Renal pelvis (tissue), 12 donors: ENCODE results near the gene SPATC1L. TPM values are rescaled to one million over a fixed set of nuclear protein-coding genes. Genes with fewer than 3 reads are reported as not detected.
"Not testable (repeated sequence)": the region's sequence is repeated elsewhere in the genome, so short reads cannot be mapped to it uniquely, and the experiment has no call there.

Source experiments
- DNase-seq: peaks from one replicate; pipeline ENCODE4 v3.0.0-alpha.2; 2013
- long read RNA-seq, 16 experiments: transcript quantifications; one replicate each; lab custom pipeline, GENCODE V29; 2026
- polyA plus RNA-seq, 3 donors: library from polyadenylated mRNA; unstranded; fragments of 120-200 nt; gene quantifications; one replicate each; pipeline ENCODE4 v1.2.1, GENCODE V29; 2013; ENCODE audit not compliant: insufficient read length in 3 of 3

The SPATC1L gene
- 10 to 100 TPM; 12.3 to 18.0 (median 18.0) TPM for polyA plus RNA-seq
- long read RNA-seq, donor 1, transcript SPATC1L-202 (4 exons, 1,182 nt) = major isoform, 5 of 5 reads
- long read RNA-seq, donor 1, partial matches to known transcripts = 0 of 5 reads
- long read RNA-seq, donor 1, other reads (novel, unspliced or antisense) = 0 of 5 reads
- long read RNA-seq, donor 2, transcript SPATC1L-202 (4 exons, 1,182 nt) = major isoform, 8 of 8 reads
- long read RNA-seq, donor 2, partial matches to known transcripts = 0 of 8 reads
- long read RNA-seq, donor 2, other reads (novel, unspliced or antisense) = 0 of 8 reads
- long read RNA-seq, donor 3, transcript SPATC1L-202 (4 exons, 1,182 nt) = major isoform, 11 of 11 reads
- long read RNA-seq, donor 3, partial matches to known transcripts = 0 of 11 reads
- long read RNA-seq, donor 3, other reads (novel, unspliced or antisense) = 0 of 11 reads
- long read RNA-seq, donor 4, transcript SPATC1L-202 (4 exons, 1,182 nt) = major isoform, 16 of 16 reads
- long read RNA-seq, donor 4, partial matches to known transcripts = 0 of 16 reads
- long read RNA-seq, donor 4, other reads (novel, unspliced or antisense) = 0 of 16 reads
- long read RNA-seq, donor 5, transcript SPATC1L-202 (4 exons, 1,182 nt) = major isoform, 10 of 10 reads
- long read RNA-seq, donor 5, partial matches to known transcripts = 0 of 10 reads
- long read RNA-seq, donor 5, other reads (novel, unspliced or antisense) = 0 of 10 reads
- long read RNA-seq, donor 6, transcript SPATC1L-202 (4 exons, 1,182 nt) = major isoform, 9 of 9 reads
- long read RNA-seq, donor 6, partial matches to known transcripts = 0 of 9 reads
- long read RNA-seq, donor 6, other reads (novel, unspliced or antisense) = 0 of 9 reads
- long read RNA-seq, donor 7, transcript SPATC1L-202 (4 exons, 1,182 nt) = major isoform, 16 of 16 reads
- long read RNA-seq, donor 7, partial matches to known transcripts = 0 of 16 reads
- long read RNA-seq, donor 7, other reads (novel, unspliced or antisense) = 0 of 16 reads
- long read RNA-seq, donor 8, transcript SPATC1L-202 (4 exons, 1,182 nt) = major isoform, 9 of 9 reads
- long read RNA-seq, donor 8, partial matches to known transcripts = 0 of 9 reads
- long read RNA-seq, donor 8, other reads (novel, unspliced or antisense) = 0 of 9 reads
- long read RNA-seq, donor 9, transcript SPATC1L-202 (4 exons, 1,182 nt) = major isoform, 17 of 17 reads
- long read RNA-seq, donor 9, partial matches to known transcripts = 0 of 17 reads
- long read RNA-seq, donor 9, other reads (novel, unspliced or antisense) = 0 of 17 reads
- long read RNA-seq, donor 10, transcript SPATC1L-202 (4 exons, 1,182 nt) = major isoform, 7 of 7 reads
- long read RNA-seq, donor 10, partial matches to known transcripts = 0 of 7 reads
- long read RNA-seq, donor 10, other reads (novel, unspliced or antisense) = 0 of 7 reads
- long read RNA-seq, donor 11, transcript SPATC1L-202 (4 exons, 1,182 nt) = major isoform, 5 of 5 reads
- long read RNA-seq, donor 11, partial matches to known transcripts = 0 of 5 reads
- long read RNA-seq, donor 11, other reads (novel, unspliced or antisense) = 0 of 5 reads
- long read RNA-seq, donor 12, transcript SPATC1L-202 (4 exons, 1,182 nt) = major isoform, 11 of 11 reads
- long read RNA-seq, donor 12, partial matches to known transcripts = 0 of 11 reads
- long read RNA-seq, donor 12, other reads (novel, unspliced or antisense) = 0 of 11 reads
- long read RNA-seq, donor 13, transcript SPATC1L-202 (4 exons, 1,182 nt) = major isoform, 8 of 8 reads
- long read RNA-seq, donor 13, partial matches to known transcripts = 0 of 8 reads
- long read RNA-seq, donor 13, other reads (novel, unspliced or antisense) = 0 of 8 reads
- long read RNA-seq, donor 14, transcript SPATC1L-202 (4 exons, 1,182 nt) = major isoform, 13 of 13 reads
- long read RNA-seq, donor 14, partial matches to known transcripts = 0 of 13 reads
- long read RNA-seq, donor 14, other reads (novel, unspliced or antisense) = 0 of 13 reads
- long read RNA-seq, donor 15, transcript SPATC1L-202 (4 exons, 1,182 nt) = major isoform, 14 of 14 reads
- long read RNA-seq, donor 15, partial matches to known transcripts = 0 of 14 reads
- long read RNA-seq, donor 15, other reads (novel, unspliced or antisense) = 0 of 14 reads
- long read RNA-seq, donor 16, transcript SPATC1L-202 (4 exons, 1,182 nt) = major isoform, 11 of 11 reads
- long read RNA-seq, donor 16, partial matches to known transcripts = 0 of 11 reads
- long read RNA-seq, donor 16, other reads (novel, unspliced or antisense) = 0 of 11 reads

DNA sequence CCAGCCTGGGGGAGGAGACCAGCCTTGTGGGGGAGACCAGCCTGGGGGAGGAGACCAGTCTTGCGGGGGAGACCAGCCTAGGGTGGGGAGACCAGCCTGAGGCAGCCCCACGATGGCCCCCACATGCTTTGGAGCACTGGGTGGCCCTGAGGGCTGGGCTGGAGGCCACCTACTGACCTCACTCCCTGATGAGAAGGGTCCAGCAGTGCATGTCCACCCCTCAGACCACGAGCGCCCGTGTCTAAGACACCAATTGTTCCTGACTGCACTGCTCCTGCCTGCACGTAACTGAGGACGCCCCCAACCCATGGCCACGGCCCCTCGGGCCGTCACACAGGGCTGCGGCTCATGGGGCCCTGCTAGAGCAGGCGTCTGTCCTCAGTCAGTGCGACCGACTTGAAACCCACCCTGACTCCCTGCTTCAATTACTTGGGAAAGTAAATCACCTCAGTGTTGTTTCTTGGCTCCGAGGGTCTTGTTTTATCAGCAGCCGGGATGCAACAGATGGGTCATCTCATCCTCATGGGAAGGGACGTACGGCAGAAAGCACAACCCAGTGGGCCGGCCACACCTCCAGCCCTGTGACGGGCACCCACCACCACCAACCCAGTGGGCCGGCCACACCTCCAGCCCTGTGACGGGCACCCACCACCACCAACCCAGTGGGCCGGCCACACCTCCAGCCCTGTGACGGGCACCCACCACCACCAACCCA lies at the start of gene SPATC1L:
Gene SPATC1L (minus strand): TSS at position 550 of the 715 bp plus-strand sequence. CDS start 1,643 bp downstream, outside the sequence.
- DNase-seq = peak; percentile 91

DNA sequence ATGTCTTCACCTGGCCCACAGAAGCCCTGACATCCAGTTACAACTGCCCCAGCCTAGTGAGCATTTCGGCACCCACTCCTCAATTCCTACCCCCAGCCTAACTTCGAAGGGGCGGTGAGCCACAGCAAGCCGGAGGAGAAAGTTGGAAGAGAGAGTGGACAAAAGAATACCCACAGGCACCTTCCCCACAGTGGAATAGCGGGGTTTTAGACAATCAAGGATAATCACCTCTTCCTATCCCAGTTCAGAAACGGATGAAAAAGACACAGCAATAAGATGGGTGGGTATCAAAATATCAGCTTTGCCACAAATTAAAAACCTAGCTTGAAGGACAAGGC lies 45.6 kb upstream of the SPATC1L start:
- DNase-seq = no peak

DNA sequence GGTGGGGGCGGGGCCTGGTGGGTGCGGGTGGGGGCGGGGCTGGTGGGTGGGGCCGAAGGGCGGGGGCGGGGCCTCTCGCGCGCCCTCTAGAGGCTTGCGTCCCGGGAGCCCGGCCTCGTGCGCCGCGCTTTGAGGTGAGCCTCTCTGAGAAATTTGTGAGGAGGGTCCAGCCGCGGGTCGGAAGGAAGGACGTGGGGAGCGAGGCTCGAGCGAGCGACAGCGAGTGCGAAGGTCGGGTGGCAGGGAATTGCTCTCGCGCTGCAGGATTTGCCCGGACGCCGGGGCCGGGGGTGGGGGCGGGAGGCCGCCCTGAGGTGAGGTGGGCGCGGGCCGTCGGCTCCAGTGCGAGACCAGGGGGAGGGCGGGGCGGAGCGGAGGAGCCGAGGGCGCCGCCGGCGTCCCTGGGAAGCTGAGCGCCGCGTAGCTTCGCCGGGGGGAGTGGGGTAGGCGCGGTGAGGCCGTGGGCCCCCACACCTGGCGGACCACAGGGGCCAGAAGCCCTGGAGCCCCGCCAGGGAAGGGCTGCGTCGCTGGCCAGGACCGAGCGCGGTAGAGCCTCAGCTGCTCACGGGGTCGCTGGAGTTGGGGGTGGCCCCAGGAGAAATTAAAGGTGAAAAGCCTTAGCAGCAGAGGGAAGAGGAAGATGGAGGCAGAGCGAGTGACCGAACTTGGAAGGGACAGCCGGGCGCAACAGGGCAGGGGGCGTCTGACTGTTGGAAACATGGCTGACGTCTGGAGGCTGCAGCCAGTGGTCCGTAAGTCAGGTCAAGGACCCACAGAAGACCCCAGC lies 45.1 kb upstream of the SPATC1L start:
- DNase-seq = peak; percentile 27

DNA sequence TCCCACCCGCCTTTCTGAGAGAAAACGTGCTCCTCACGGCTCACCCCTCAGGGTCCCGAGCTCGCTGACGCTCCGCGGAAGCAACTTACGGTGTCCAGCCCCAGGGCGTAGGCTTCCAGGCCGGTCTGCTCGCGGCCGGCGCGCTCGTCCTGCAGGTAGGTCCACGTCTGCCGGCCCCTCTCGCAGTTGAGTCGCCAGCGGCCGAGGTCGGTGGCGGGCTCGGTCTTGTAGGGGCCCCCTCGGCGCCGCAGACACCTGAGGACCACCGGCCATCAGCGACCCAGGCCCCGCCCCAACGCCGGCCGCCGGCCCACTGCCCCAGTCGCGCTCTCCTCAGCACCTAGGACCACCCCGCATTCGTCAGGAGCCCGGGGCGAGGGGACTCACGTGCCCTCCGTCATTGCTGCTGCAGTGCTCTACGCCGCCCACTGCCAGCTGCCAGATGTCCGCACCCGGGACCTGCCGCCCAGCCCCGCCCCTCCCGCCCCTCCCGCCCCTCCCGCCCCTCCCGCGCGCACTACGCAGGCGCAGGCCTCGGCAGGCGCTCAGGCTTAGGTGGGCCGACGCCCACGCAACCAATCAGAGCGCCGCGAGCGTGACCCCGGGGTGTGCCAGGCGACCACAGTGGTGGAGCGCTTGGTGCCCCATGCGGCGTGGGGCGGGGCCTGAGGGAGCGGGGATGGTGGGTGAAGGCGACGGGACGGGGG lies 44.2 kb upstream of the SPATC1L start, which contains the start of gene LSS:
Gene LSS (minus strand): TSS at position 430 of the 707 bp plus-strand sequence. CDS start 29 bp downstream, at position 401.
- peak; percentile 97 for DNase-seq

DNA sequence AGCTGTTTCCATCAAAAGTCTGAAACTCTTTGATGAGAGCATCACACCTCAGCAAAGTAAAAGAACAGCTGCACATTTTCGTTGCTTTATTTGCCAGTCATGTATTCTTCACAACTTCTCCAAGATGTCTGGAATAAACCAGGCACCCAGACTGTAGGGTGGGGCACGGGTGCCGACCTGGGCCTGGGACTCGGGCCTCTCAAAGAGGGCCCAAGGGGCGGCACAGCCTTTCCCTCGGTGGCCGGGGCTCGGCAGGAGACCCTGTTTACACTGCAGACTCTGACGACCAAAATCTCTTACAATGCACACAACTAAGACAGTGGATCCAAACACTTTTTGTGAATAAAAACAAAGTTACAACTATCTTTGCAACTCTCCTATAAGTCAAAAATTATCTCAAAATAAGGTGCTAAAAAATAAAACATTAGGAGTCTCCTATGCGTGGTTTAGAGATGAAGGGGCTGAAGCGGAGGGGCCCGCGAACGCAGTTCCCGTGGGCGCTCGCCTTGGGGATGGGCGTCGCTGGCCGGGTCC lies 43.6 kb upstream of the SPATC1L start:
- no peak for DNase-seq

DNA sequence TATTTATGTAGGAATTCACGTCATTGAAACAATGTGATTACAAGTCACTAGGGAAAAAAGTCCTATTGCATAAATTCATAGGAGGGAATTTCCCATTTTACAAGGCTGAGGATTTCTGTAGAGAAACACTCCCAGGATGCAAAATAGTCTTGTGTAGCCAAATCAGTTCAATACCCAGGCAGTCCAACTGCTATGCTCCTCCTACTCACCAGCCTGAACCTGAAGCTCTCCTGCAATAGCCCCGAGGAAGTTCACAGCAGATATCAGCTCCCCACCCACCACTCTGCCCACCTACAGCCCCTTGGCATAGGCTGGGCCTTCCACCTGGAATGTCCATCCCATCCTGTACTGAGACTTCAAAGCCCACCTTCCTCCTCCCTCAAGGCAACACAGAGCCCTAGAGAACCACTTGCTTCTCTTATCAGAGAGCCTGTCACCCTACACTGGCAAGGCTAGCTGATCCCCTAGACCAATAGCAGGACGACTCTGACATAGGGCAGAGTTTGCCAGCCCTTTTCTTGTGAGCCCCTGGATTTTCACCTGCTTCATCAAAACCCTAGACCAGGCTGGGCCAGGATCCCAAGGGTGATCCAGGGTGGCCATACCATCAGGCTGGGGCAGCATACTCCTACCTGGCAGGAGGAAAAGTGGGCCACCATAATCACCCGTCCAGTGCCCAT lies 42.8 kb upstream of the SPATC1L start:
- no peak for DNase-seq

DNA sequence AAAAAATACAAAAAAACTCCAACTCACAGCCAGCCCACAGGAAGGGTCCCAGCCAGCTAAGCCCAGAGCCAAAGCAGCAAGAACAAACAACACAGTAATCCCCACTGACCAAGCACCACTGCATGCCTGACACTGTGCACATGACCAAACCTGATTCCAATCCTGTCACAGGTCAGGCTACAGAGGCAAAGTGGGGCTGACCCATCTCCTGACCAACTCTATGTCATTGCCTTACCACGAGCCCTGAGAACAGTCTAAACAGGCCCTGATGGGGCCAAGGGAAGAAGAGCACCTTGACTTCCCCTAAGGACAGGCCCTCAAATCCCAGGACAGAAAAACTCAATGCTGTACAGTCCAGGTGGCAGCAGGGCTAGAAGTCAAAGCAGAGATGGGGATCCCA lies 41.9 kb upstream of the SPATC1L start:
- no peak for DNase-seq

DNA sequence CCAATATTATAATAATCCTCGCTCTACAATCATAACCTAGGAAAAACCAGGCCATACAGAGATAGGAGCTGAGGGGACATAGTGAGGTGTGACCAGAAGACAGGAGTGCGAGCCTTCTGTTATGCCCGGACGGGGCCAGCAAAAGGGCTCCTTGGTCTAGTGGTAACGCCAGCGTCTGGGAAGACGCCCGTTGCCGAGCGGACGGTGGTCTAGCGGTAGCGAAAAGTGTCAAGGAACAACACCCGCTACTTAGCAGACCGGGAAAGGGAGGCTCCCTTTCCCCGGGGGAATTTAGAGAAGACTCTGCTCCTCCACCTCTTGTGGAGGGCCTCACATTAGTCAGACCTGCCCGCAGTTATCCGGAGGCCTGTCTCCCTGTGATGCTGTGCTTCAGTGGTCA lies 39.4 kb upstream of the SPATC1L start:
- not testable (repeated sequence) for DNase-seq

DNA sequence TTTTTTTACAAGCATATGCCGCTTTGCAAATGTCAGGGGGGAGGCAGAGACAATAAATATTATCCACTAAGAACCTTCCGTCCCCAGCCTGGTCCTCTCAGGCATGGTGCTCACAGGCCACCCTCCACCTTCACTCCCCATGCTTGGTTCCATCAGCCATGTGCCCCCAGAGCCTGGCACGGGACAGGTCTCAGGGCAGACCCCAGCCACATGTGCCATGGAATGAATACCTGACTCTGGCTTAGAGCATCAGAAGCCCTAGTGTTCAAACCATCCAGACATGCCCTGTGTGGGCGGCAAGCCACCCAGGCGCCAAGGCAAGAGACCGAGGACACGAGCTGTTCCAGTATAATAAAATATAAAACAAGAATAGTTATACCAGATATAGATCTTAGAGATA lies 39.0 kb upstream of the SPATC1L start:
- DNase-seq = no peak

DNA sequence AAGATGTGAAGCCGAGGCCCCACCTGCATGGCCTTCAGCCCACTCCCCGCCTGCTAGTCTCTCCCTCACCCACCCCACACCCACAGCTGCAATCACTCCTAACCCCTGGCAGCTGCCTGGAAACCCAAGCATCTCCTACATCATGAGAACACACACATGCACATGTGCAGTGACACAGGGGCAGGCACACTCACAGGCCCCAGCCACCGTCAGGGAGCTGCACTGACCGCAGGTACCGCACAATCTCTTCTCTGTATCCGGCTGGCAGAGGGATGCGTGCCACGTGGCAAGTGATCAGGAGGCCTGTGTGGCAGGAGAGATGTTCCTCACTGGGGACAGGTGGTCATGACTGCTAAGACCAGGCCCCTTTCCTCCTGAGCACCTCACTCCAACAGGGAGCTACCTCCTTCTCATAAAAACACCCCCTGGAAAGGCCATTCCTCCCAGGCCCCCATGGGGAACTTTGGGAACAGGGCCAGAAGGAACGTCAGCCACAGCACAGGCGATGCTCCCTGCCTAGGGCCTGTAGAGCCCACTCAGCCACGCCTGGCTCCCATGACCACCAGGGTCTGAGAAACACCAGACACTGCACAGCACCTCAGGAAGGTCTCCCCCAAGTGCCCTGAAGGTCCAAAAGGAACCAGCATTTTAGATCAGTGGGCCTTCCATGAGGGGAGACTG lies 38.3 kb upstream of the SPATC1L start:
- DNase-seq = no peak

DNA sequence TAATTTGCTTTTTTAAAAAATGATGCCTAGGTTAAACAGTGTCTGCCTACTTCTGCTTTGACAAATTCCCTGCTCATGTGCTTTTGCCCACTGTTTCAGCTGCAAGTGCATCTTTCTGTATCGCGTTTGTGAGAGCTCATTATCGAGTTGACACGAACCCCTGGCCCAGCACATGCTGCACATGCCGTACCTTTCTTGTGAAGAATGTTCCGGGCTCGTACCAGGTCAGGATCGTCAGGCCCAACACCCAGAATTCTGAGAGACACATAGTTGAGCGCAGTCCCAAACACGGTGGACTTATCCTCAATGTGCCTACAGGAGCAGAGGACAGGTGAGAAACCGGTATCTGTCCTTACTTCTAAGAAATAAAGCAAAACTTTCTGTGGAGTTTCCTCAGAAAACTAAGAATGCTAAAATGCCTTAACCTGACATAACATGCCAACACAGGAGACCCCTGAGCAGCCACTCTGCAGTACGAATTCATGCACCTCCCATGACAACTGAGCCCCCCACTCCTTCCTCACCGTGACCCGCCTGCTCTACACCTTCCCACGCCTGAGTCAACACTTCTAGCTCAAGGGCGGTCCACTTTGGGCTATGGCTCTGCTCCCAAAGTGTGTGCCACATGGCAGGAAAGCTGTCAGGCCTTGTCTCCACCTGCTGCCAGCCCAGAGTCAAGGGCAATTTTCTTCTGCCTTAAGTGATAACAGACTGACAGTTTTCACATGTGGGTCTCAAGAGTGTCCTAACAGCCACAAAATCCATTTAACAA lies 37.6 kb upstream of the SPATC1L start:
- DNase-seq = no peak

DNA sequence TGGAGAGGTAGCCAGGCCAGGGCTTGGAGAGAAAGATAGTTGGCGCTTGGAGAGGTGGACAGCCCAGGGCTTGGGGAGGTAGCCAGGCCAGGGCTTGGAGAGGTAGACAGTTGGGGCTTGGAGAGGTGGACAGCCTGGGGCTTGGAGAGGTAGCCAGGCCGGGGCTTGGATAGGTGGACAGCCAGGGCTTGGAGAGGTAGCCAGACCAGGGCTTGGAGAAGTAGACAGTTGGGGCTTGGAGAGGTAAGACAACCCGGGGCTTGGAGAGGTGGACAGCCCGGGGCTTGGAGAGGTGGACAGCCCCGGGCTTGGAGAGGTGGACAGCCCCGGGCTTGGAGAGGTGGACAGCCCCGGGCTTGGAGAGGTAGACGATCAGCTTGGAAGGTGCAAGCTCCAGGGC lies 36.6 kb upstream of the SPATC1L start:
- no peak for DNase-seq

DNA sequence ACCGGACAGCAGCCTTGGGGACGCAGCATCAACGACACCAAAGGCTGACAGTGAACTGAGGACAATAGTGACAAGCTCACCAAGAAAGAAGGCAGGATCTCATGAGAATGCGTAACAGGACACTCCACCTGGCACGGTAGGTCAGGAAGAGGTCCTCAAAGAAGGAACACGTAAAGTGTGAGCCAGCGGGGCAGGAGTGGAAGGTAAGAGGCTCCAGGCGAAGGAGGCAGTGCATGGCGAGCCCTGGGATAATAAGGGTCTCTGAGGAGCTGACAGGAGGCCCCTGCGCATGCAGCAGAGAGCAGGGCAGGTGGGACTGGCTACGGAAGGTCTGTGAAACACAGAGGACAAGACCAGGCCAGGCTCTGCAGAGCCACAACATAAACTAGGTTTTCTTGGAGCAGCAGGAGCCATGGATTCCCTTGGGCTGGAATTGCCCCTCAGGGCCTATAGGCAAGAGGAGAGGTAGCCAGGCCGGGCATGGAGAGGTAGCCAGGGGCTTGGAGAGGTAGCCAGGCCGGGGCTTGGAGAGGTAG lies 36.1 kb upstream of the SPATC1L start:
- DNase-seq = no peak

DNA sequence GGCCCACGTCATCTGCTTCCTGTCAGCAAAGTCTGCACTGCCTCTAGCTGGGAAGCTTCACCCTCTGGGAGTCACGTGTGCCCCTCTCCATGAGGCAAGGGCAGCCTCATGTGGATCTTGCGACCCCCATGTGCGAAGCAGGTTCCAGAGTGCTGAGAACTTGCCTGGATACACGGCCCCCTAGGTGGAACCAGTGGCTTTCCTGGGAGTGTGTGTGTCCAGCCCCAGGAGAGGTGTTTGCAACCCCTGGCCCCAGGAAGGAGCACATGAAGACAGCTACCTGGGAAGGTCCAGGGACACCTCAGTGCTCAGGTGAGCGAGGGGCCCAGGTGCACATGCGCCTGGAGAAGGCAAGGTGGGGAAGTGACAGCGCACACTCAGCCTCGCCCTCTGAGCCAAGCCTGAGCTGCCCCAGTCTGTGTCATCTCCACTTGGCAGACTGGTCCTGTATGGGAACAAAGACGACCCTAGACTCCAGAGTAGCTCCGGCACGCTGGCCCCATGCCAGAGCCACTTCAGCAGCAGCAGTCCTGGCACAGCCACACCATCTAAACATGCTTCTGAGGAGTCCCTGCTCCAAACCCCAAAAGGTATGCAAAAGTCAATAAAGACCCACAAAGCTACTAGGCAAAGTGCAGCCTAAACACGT lies 35.5 kb upstream of the SPATC1L start:
- no peak for DNase-seq
